H1 (cell line): Measurements from ENCODE around the gene APOC3.

Source experiments
- GTF2F1 ChIP-seq: IDR thresholded peaks from 2 replicates; pipeline ENCODE4 v1.6.1; 2012; ENCODE audit warnings: low read depth, low read length, improper control_type of control experiment, borderline replicate concordance
- RXRA ChIP-seq: IDR thresholded peaks from 2 replicates; pipeline ENCODE4 v1.6.1; 2011; ENCODE audit warnings: low read depth, mild to moderate bottlenecking, low read length, moderate library complexity; ENCODE audit not compliant: insufficient read depth

- TF ChIP-seq GTF2F1: no peak
- TF ChIP-seq RXRA: no peak
Observed at GRCh38 chr11:116800610-116801009, 29.1 kb upstream of the APOC3 start.
